Measurements from ENCODE around the gene BAHD1. TPM values are rescaled to one million over a fixed set of nuclear protein-coding genes. Genes with fewer than 3 reads are reported as not detected.

Gene BAHD1
- total RNA-seq, 1 experiment from 2014 or later: 17.2 TPM

- DNase-seq: no peak
- H3K4me3 Mint-ChIP-seq (ENCODE audit: low read depth, unreplicated experiment): no peak overlapping the region
- H3K4me1 Mint-ChIP-seq (ENCODE audit: low read depth, unreplicated experiment): peaks cover under 1% of the 10 kb centered on the region
- no peaks in the 10 kb centered on the region for H3K36me3 Mint-ChIP-seq (ENCODE audit: insufficient read depth, unreplicated experiment)
- CTCF ChIA-PET: interaction anchor here (1.3 kb wide), 1 partner anchor 9 kb away, joined by 3 read pairs; no protein-coding TSS in a partner anchor
- intact Hi-C loops (cut with micrococcal nuclease; ENCODE audit: unreplicated experiment): no loop called here
- peaks cover 38% of the 10 kb centered on the region for H3K27me3 Mint-ChIP-seq (ENCODE audit: unreplicated experiment)
- no peak for TF ChIP-seq CTCF (IDR thresholded peaks at IDR 0.05; ENCODE audit: unreplicated experiment)
- no TSS peak for BruUV-seq (replicated peaks)
- no peak overlapping the region for H3K27ac Mint-ChIP-seq (ENCODE audit: unreplicated experiment)
- no peaks in the 10 kb centered on the region for H3K9me3 Mint-ChIP-seq (ENCODE audit: low read depth, unreplicated experiment)
Measured at GRCh38 chr15:40430271-40430805, 10.4 kb upstream of the BAHD1 start.

GRCh38 chr15:40435023-40435709 lies 5.6 kb upstream of the BAHD1 start:
- intact Hi-C loops (cut with micrococcal nuclease; ENCODE audit: unreplicated experiment): no loop called here
- Mint-ChIP-seq H3K27ac (ENCODE audit: unreplicated experiment) (no peak overlapping the region), H3K36me3 (ENCODE audit: insufficient read depth, unreplicated experiment) (peaks cover 14% of the 10 kb centered on the region), H3K9me3 (ENCODE audit: low read depth, unreplicated experiment) (no peaks in the 10 kb centered on the region), H3K27me3 (ENCODE audit: unreplicated experiment) (peaks cover 61% of the 10 kb centered on the region), H3K4me3 (ENCODE audit: low read depth, unreplicated experiment) (peak overlapping the region; percentile 57), H3K4me1 (ENCODE audit: low read depth, unreplicated experiment) (peaks cover 8% of the 10 kb centered on the region)
- BruUV-seq (replicated peaks): no TSS peak
- CTCF ChIA-PET: no interaction called here
- no peak for TF ChIP-seq CTCF (IDR thresholded peaks at IDR 0.05; ENCODE audit: unreplicated experiment)
- no peak for DNase-seq

GRCh38 chr15:40435710-40436089 lies 5.1 kb upstream of the BAHD1 start:
- Mint-ChIP-seq H3K36me3 (ENCODE audit: insufficient read depth, unreplicated experiment) (peaks cover 19% of the 10 kb centered on the region), H3K27me3 (ENCODE audit: unreplicated experiment) (peaks cover 56% of the 10 kb centered on the region), H3K9me3 (ENCODE audit: low read depth, unreplicated experiment) (no peaks in the 10 kb centered on the region), H3K4me1 (ENCODE audit: low read depth, unreplicated experiment) (peaks cover 8% of the 10 kb centered on the region), H3K27ac (ENCODE audit: unreplicated experiment) (no peak overlapping the region), H3K4me3 (ENCODE audit: low read depth, unreplicated experiment) (peak overlapping the region; percentile 57)
- CTCF ChIA-PET: no interaction called here
- DNase-seq: no peak
- no peak for TF ChIP-seq CTCF (IDR thresholded peaks at IDR 0.05; ENCODE audit: unreplicated experiment)
- intact Hi-C loops (cut with micrococcal nuclease; ENCODE audit: unreplicated experiment): no loop called here
- BruUV-seq (replicated peaks): no TSS peak

GRCh38 chr15:40436116-40436891 lies 4.4 kb upstream of the BAHD1 start:
- DNase-seq: no peak
- intact Hi-C loops (cut with micrococcal nuclease; ENCODE audit: unreplicated experiment): no loop called here
- peaks cover 22% of the 10 kb centered on the region for H3K36me3 Mint-ChIP-seq (ENCODE audit: insufficient read depth, unreplicated experiment)
- H3K27me3 Mint-ChIP-seq (ENCODE audit: unreplicated experiment): peaks cover 51% of the 10 kb centered on the region
- H3K4me1 Mint-ChIP-seq (ENCODE audit: low read depth, unreplicated experiment): peaks cover 8% of the 10 kb centered on the region
- CTCF ChIA-PET: no interaction called here
- TF ChIP-seq CTCF (IDR thresholded peaks at IDR 0.05; ENCODE audit: unreplicated experiment): no peak
- H3K4me3 Mint-ChIP-seq (ENCODE audit: low read depth, unreplicated experiment): peak overlapping the region; percentile 57
- H3K27ac Mint-ChIP-seq (ENCODE audit: unreplicated experiment): no peak overlapping the region
- H3K9me3 Mint-ChIP-seq (ENCODE audit: low read depth, unreplicated experiment): no peaks in the 10 kb centered on the region
- BruUV-seq (replicated peaks): no TSS peak
